Effector memory CD4-positive, alpha-beta T cell (primary cell): Measurements from ENCODE around the gene ANKRD40.

Experiments
- DNase-seq, 3 donors: peaks; one replicate each; pipeline ENCODE4 v3.0.0-alpha.2; 2020
- H3K27ac ChIP-seq: 2 replicates; pipeline ENCODE4 v1.7.0; 2013; ENCODE audit warnings: mild to moderate bottlenecking, low read length, moderate library complexity; ENCODE audit not compliant: insufficient read depth, poor library complexity, severe bottlenecking
- H3K27me3 ChIP-seq: replicated peaks from 2 replicates; pipeline ENCODE4 v1.7.0; 2013; ENCODE audit warnings: mild to moderate bottlenecking, low read length; ENCODE audit not compliant: insufficient read depth, control insufficient read depth, poor library complexity, severe bottlenecking
- H3K36me3 ChIP-seq: 2 replicates; pipeline ENCODE4 v1.7.0; 2013; ENCODE audit warnings: mild to moderate bottlenecking, low read length, moderate library complexity; ENCODE audit not compliant: control insufficient read depth, insufficient read depth
- H3K4me1 ChIP-seq: 2 replicates; pipeline ENCODE4 v1.7.0; 2013; ENCODE audit warnings: low read length, mild to moderate bottlenecking; ENCODE audit not compliant: control insufficient read depth, insufficient read depth, poor library complexity, severe bottlenecking
- H3K4me3 ChIP-seq: 2 replicates; pipeline ENCODE4 v1.7.0; 2013; ENCODE audit warnings: low read length, low read depth, mild to moderate bottlenecking; ENCODE audit not compliant: insufficient read depth, poor library complexity, severe bottlenecking
- H3K9me3 ChIP-seq: 2 replicates; pipeline ENCODE4 v1.7.0; 2013; ENCODE audit warnings: mild to moderate bottlenecking, low read length, moderate library complexity; ENCODE audit not compliant: control insufficient read depth

Gene ANKRD40

GRCh38 chr17:50649042-50649908 is 58.4 kb downstream of the ANKRD40 start:
- Histone ChIP-seq H3K36me3 (no peaks in the 10 kb centered on the region), H3K9me3 (no peaks in the 10 kb centered on the region), H3K27me3 (no peaks in the 10 kb centered on the region), H3K27ac (no peak overlapping the region), H3K4me3 (no peak overlapping the region), H3K4me1 (no peaks in the 10 kb centered on the region)
- DNase-seq, result no peak

GRCh38 chr17:50647187-50647586 is 60.5 kb downstream of the ANKRD40 start:
- Histone ChIP-seq H3K4me1 (no peaks in the 10 kb centered on the region), H3K9me3 (no peaks in the 10 kb centered on the region), H3K27ac (no peak overlapping the region), H3K4me3 (no peak overlapping the region), H3K36me3 (no peaks in the 10 kb centered on the region), H3K27me3 (no peaks in the 10 kb centered on the region)
- DNase-seq, result no peak

DNA sequence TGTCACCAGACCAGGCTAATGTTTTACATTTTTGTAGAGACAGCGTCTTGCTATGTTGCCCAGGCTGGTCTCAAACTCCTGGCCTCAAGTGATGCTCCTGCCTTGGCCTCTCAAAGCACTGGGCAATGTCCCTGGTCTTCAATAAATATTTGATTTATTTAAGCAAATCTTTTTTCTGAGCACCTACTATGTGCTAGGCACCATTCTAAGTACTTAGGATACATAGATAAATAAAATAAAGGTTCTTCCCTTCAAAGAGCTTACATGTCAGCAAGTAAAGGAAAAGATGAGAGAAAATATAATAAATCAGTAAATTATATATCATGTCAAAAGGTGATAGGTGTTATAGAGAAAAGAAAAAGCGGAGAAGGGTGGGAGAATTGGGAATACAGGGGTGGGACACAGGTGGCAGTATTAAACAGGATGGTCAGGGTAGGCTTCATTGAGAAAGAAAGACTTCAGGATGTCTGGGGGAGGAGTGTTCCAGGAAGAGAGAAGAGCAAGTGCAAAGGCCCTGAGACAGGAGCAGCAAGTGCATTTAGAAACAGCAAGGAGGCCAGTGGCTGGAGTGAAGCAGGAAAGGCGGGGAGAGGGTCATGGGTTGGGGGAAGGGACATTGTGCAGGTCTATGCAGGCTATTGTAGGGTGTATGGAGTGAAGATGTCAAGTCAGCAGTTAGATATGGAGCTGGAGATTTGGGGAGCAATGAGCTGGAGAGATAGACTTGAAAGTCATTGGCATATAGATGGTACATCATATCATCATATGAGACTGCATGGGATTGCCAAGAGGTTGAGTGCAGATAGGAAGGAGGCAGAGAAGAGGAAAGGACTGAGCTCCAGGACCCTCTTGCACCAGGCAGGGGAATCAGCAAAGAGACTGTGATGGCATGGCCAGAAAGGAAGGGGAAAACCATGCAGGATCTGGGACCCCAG is 61.7 kb downstream of the ANKRD40 start:
- Histone ChIP-seq H3K27ac (no peak overlapping the region), H3K4me1 (no peaks in the 10 kb centered on the region), H3K4me3 (no peak overlapping the region), H3K27me3 (no peaks in the 10 kb centered on the region), H3K9me3 (no peaks in the 10 kb centered on the region), H3K36me3 (no peaks in the 10 kb centered on the region)
- no peak for DNase-seq
